SW480 (cell line): ENCODE measurements around the gene SLC25A45.

ENCODE experiments used
- DNase-seq: peaks from one replicate; pipeline ENCODE4 v3.0.0-alpha.2; 2016; ENCODE audit warnings: low spot score

Gene SLC25A45

GRCh38 chr11:65404638-65405339 is 22.3 kb upstream of the SLC25A45 start:
- no peak for DNase-seq

GRCh38 chr11:65404210-65404609 is 21.8 kb upstream of the SLC25A45 start:
- no peak for DNase-seq

GRCh38 chr11:65403607-65404121 is 21.2 kb upstream of the SLC25A45 start:
- DNase-seq = no peak

GRCh38 chr11:65402790-65403189 is 20.3 kb upstream of the SLC25A45 start:
- DNase-seq = no peak

GRCh38 chr11:65401803-65402248 is 19.4 kb upstream of the SLC25A45 start:
- DNase-seq = no peak

GRCh38 chr11:65401073-65401802 is 18.8 kb upstream of the SLC25A45 start:
- no peak for DNase-seq

GRCh38 chr11:65400307-65401072 is 18.0 kb upstream of the SLC25A45 start:
- no peak for DNase-seq

- DNase-seq = no peak
Measured at GRCh38 chr11:65399845-65400244, 17.4 kb upstream of the SLC25A45 start.

GRCh38 chr11:65399249-65399648 is 16.8 kb upstream of the SLC25A45 start:
- DNase-seq = no peak

- no peak for DNase-seq
Measured at GRCh38 chr11:65398362-65398910, 16.0 kb upstream of the SLC25A45 start.

GRCh38 chr11:65396769-65397745 is 14.6 kb upstream of the SLC25A45 start:
- DNase-seq = no peak

GRCh38 chr11:65395961-65396530 is 13.6 kb upstream of the SLC25A45 start:
- DNase-seq = no peak

GRCh38 chr11:65394125-65394536 is 11.7 kb upstream of the SLC25A45 start:
- no peak for DNase-seq

- no peak for DNase-seq
Measured at GRCh38 chr11:65393513-65394079, 11.2 kb upstream of the SLC25A45 start.

GRCh38 chr11:65392899-65393298 is 10.5 kb upstream of the SLC25A45 start:
- no peak for DNase-seq

- no peak for DNase-seq
Measured at GRCh38 chr11:65392186-65392829, 9.9 kb upstream of the SLC25A45 start.

GRCh38 chr11:65390996-65391395 is 8.6 kb upstream of the SLC25A45 start:
- DNase-seq = no peak

GRCh38 chr11:65390099-65390941 is 7.9 kb upstream of the SLC25A45 start:
- no peak for DNase-seq
